GM12878 (cell line): ENCODE data around the gene CDC25C. TPM values are rescaled to one million over a fixed set of nuclear protein-coding genes. Genes with fewer than 3 reads are reported as not detected.
A peak's percentile ranks its signal among the peaks of the same experiment; 100 is the strongest.

Experiments
- ATAC-seq: fragments of 200-7000 bp; cut with Tn5 transposase; 3 replicates; pipeline ENCODE4 v1.9.1; 2020; ENCODE audit warnings: mild to moderate bottlenecking, moderate library complexity
- BruUV-seq: library from RNA; stranded (reverse); fragments of 400-500 nt; replicated peaks from 2 replicates; lab custom pipeline; 2021; lab: Mats Ljungman, UMichigan
- CTCF ChIA-PET: fragments of 300-600 bp; sonication (Branson Sonifier 250); formaldehyde crosslinking; extraction: SDS; loops from one replicate; lab custom pipeline; 2021; ENCODE audit warnings: inconsistent platforms; lab: Yijun Ruan, JAX
- POLR2A ChIA-PET: fragments of 350-600 bp; formaldehyde crosslinking; extraction: SDS; loops from one replicate; lab custom pipeline; 2021; ENCODE audit warnings: inconsistent platforms; lab: Charles Lee
- RAD21 ChIA-PET: fragments of 300-600 bp; sonication (Branson Sonifier 250); formaldehyde crosslinking; loops from one replicate; lab custom pipeline; 2023; ENCODE audit warnings: antibody characterized with exemption; ENCODE audit not compliant: unreplicated experiment; lab: Charles Lee
- SMC1A ChIA-PET: fragments of 300-600 bp; sonication (Branson Sonifier 250); formaldehyde crosslinking; loops from one replicate; lab custom pipeline; 2023; ENCODE audit not compliant: unreplicated experiment, uncharacterized antibody; lab: Charles Lee
- DNase-seq: peaks from one replicate; pipeline ENCODE4 v3.0.0-alpha.2; 2011; ENCODE audit warnings: low read depth, low spot score
- FAIRE-seq: peaks from 3 replicates; lab custom pipeline; 2011; peaks lifted over from hg19 to GRCh38; lab: Jason Lieb, UNC
- H2AFZ ChIP-seq: 2 replicates; pipeline ENCODE4 v1.6.0; 2011; ENCODE audit warnings: low read depth, low read length, control low read depth; ENCODE audit not compliant: control insufficient read depth
- H3K27ac ChIP-seq: 2 replicates; pipeline ENCODE4 v1.5.1; 2011; ENCODE audit warnings: control low read depth; ENCODE audit not compliant: control insufficient read depth, insufficient read depth
- H3K27me3 ChIP-seq, 2 experiments: replicated peaks in 1 of 2; 2 replicates each; pipeline versions ENCODE4 v1.6.0 to v1.6.1; 2011; ENCODE audit warnings: low read length in 1 of 2; ENCODE audit not compliant: control insufficient read depth in 2 of 2, insufficient read depth in 2 of 2
- H3K36me3 ChIP-seq, 2 experiments: 2 replicates each; pipeline ENCODE4 v1.5.1; 2011; ENCODE audit warnings: low read length in 1 of 2; ENCODE audit not compliant: control insufficient read depth in 2 of 2, insufficient read depth in 2 of 2
- H3K4me1 ChIP-seq: 2 replicates; pipeline ENCODE4 v1.6.1; 2011; ENCODE audit warnings: mild to moderate bottlenecking, low read length, moderate library complexity, mixed read lengths; ENCODE audit not compliant: control insufficient read depth, insufficient read depth
- H3K4me2 ChIP-seq: 2 replicates; pipeline ENCODE4 v1.6.0; 2011; ENCODE audit warnings: control low read depth; ENCODE audit not compliant: control insufficient read depth, insufficient read depth
- H3K4me3 ChIP-seq: fragments of 200-600 bp; sonication (generic); 2 replicates; pipeline ENCODE4 v1.5.1; 2016
- H3K79me2 ChIP-seq: 2 replicates; pipeline ENCODE4 v1.6.0; 2011; ENCODE audit warnings: low read length; ENCODE audit not compliant: control insufficient read depth, insufficient read depth
- H3K9ac ChIP-seq: 2 replicates; pipeline ENCODE4 v1.8.0; 2011; ENCODE audit warnings: low read length, control low read depth, mixed read lengths; ENCODE audit not compliant: control insufficient read depth, insufficient read depth
- H3K9me3 ChIP-seq: replicated peaks from 3 replicates; pipeline ENCODE4 v1.5.1; 2011; ENCODE audit warnings: mild to moderate bottlenecking, low read length; ENCODE audit not compliant: control insufficient read depth, insufficient read depth
- H4K20me1 ChIP-seq: 2 replicates; pipeline ENCODE4 v1.6.0; 2011; ENCODE audit not compliant: control insufficient read depth, insufficient read depth
- CUX1 ChIP-seq: IDR thresholded peaks from 2 replicates; pipeline ENCODE4 v1.6.1; 2012; ENCODE audit warnings: improper control_type of control experiment, low read depth, low read length; ENCODE audit not compliant: insufficient replicate concordance
- E2F4 ChIP-seq: IDR thresholded peaks from 2 replicates; pipeline ENCODE4 v1.6.1; 2012; ENCODE audit warnings: low read depth, low read length, improper control_type of control experiment
- FOXM1 ChIP-seq: IDR thresholded peaks from 2 replicates; pipeline ENCODE4 v1.6.1; 2012; ENCODE audit warnings: low read depth, mild to moderate bottlenecking, inconsistent platforms, low read length, moderate library complexity
- RUNX3 ChIP-seq: IDR thresholded peaks from 2 replicates; pipeline ENCODE4 v1.6.1; 2012; ENCODE audit warnings: low read length, inconsistent platforms
- SREBF1 ChIP-seq: IDR thresholded peaks from 2 replicates; pipeline ENCODE4 v1.6.1; 2012; ENCODE audit warnings: mild to moderate bottlenecking, low read length
- SRF ChIP-seq, 2 experiments: IDR thresholded peaks; 2 replicates each; pipeline ENCODE4 v1.6.1; 2011; ENCODE audit warnings: low read depth in 2 of 2, low read length in 2 of 2, mild to moderate bottlenecking in 1 of 2, moderate library complexity in 1 of 2
- TCF7 ChIP-seq: IDR thresholded peaks from 2 replicates; pipeline ENCODE4 v1.6.1; 2014; ENCODE audit warnings: antibody characterized with exemption, borderline replicate concordance
- ZNF592 ChIP-seq: fragments of 450-650 bp; IDR thresholded peaks from 2 replicates; pipeline ENCODE4 v1.6.1; 2017; ENCODE audit warnings: mild to moderate bottlenecking, moderate library complexity
- WGBS: methylation state at CpG from one replicate; pipeline ENCODE4 v1.1.6; 2016; ENCODE audit warnings: low lambda C conversion rate; ENCODE audit not compliant: insufficient replicate concordance, insufficient coverage; ENCODE audit errors: missing lambda C conversion rate; 5-methylcytosine and 5-hydroxymethylcytosine counted together
- in situ Hi-C: fragments of 300-500 bp; cut with MboI; formaldehyde crosslinking; loops from 9 replicates; pipeline ENCODE4 v1.14.3; 2018; ENCODE audit warnings: mixed read lengths
- intact Hi-C: fragments of 100-400 bp; cut with micrococcal nuclease; formaldehyde crosslinking; loops from one replicate; pipeline ENCODE4 v1.14.2; 2022; ENCODE audit not compliant: unreplicated experiment
- polyA plus RNA-seq, 11 experiments: library from polyadenylated mRNA; depleted of rRNA in 4 of 11; unstranded in 6 of 11; stranded (reverse) in 5 of 11; fragments of >200 nt; fragmentation: Nextera tagmentation in 4 of 11; fragmentation: Illumina TruSeq in 1 of 11; extraction: Ambion mirVana in 4 of 11; extraction: Trizol in 1 of 11; gene quantifications; 1 replicate in 1 of 11; 2 replicates in 10 of 11; pipeline versions ENCODE4 v1.2.1 to v1.2.3, GENCODE V29; 2011 to 2016; ENCODE audit warnings: inconsistent platforms in 2 of 11, missing spikeins in 2 of 11, low read depth in 1 of 11
- total RNA-seq, 4 experiments: library from RNA; depleted of rRNA in 3 of 4; stranded (reverse); fragments of >200 nt in 3 of 4; fragmentation: Illumina TruSeq in 1 of 4; extraction: Trizol in 1 of 4; gene quantifications; 2 replicates each; pipeline versions ENCODE4 v1.2.1 to v1.2.3, GENCODE V29; 2013 to 2021

The CDC25C gene
- total and polyA plus RNA-seq, 10 of the 15 experiments (the other 5 are each of a cell fraction or from before 2014, with no cell fraction given): 9.2 to 30.7 (median 14.9) TPM

- DNase-seq (no peak), ATAC-seq (no peak), FAIRE-seq (peak; percentile 65)
- ChIA-PET SMC1A (interaction anchor here (0.6 to 6.5 kb wide), 14 partner anchors 14 to 608 kb away, joined by 3 to 102 read pairs (median 5); partner anchors contain the start of genes BRD8, CDC23, CDC25C and FAM53C), POLR2A (interaction anchor here (0.6 to 8.9 kb wide), 12 partner anchors 15 to 600 kb away, joined by 3 to 143 read pairs (median 8); partner anchors contain the start of genes BRD8, CDC23, CDC25C and EGR1), RAD21 (interaction anchor here (0.8 to 4.0 kb wide), 7 partner anchors 14 to 174 kb away, joined by 3 to 22 read pairs (median 14); partner anchors contain the start of genes BRD8, CDC25C, FAM53C and KIF20A), CTCF (interaction anchor here (0.6 to 7.7 kb wide), 34 partner anchors 8 to 1037 kb away, joined by 3 to 266 read pairs (median 6); partner anchors contain the start of genes BRD8, CDC23, CDC25C and EGR1)
- H3K9me3 ChIP-seq: no peaks in the 10 kb centered on the region
- 2% methylated on average over 11 of the region's 11 CpGs for WGBS
- H3K36me3 ChIP-seq: peaks cover 0 to 6% of the 10 kb centered on the region in 2 experiments; a peak in 1 of 4 replicates
- H3K27me3 ChIP-seq: no peaks in the 10 kb centered on the region
- intact Hi-C loops: loop anchor here (2.0 to 10.0 kb wide), 2 partner anchors 175 to 319 kb away; partner anchors contain the start of genes BRD8, FAM13B and KIF20A
- H2AFZ ChIP-seq: peak overlapping the region; percentile 75; the same call in 1 of the 2 replicates
- peak overlapping the region; percentile 93 for H3K27ac ChIP-seq
- in situ Hi-C loops: no loop called here
- H3K9ac ChIP-seq: peak overlapping the region; percentile 96
- peaks cover 3% of the 10 kb centered on the region for H3K4me1 ChIP-seq
- peak overlapping the region; percentile 99 for H3K4me3 ChIP-seq
- H4K20me1 ChIP-seq: no peaks in the 10 kb centered on the region
- peak overlapping the region; percentile 90 for H3K4me2 ChIP-seq
- BruUV-seq: no TSS peak
- H3K79me2 ChIP-seq: peaks cover 48% of the 10 kb centered on the region
- TF ChIP-seq E2F4: no peak
- TF ChIP-seq CUX1: no peak
- no peak for TF ChIP-seq SREBF1
- TF ChIP-seq TCF7: no peak
- TF ChIP-seq ZNF592: no peak
- no peak for TF ChIP-seq SRF (IDR thresholded peaks at IDR 0.05; ENCODE audit: low read depth in 2 of 2, low read length in 2 of 2)
- TF ChIP-seq RUNX3: no peak
- TF ChIP-seq FOXM1: no peak
Observed at GRCh38 chr5:138353560-138354080, 22.0 kb upstream of the CDC25C start.
